Esophagus squamous epithelium (tissue), 4 donors: ENCODE measurements around the gene SLC7A8.

Source experiments
- CTCF ChIP-seq, 6 experiments: fragments of 450-650 bp in 4 of 6; fragments of 200-600 bp in 2 of 6; sonication (generic) in 2 of 6; IDR thresholded peaks; one replicate each; pipeline ENCODE4 v1.5.1; 2016 to 2019; ENCODE audit warnings: antibody characterized with exemption in 6 of 6, mild to moderate bottlenecking in 4 of 6, moderate library complexity in 4 of 6
- POLR2A ChIP-seq, 4 donors: fragments of 450-650 bp; IDR thresholded peaks; one replicate each; pipeline ENCODE4 v1.6.1; 2017; ENCODE audit warnings: antibody characterized with exemption in 4 of 4, mild to moderate bottlenecking in 4 of 4, moderate library complexity in 3 of 4

GRCh38 chr14:23185063-23185462 lies 1.6 kb upstream of the SLC7A8 start:
- TF ChIP-seq CTCF (IDR thresholded peaks at IDR 0.05) (no peak), POLR2A (IDR thresholded peaks at IDR 0.05) (no peak)
